22Rv1 (cell line): ENCODE results near the gene PRKCB.

ENCODE experiments used
- CTCF ChIP-seq: fragments of 450-650 bp; IDR thresholded peaks from 2 replicates; pipeline ENCODE4 v1.5.1; 2017; ENCODE audit warnings: mild to moderate bottlenecking
- ZFX ChIP-seq: fragments of 450-650 bp; IDR thresholded peaks from 2 replicates; pipeline ENCODE4 v1.6.1; 2017; ENCODE audit warnings: antibody characterized with exemption, borderline replicate concordance

- TF ChIP-seq CTCF, result no peak
- no peak for TF ChIP-seq ZFX
Observed at GRCh38 chr16:23829454-23829853, 6.3 kb upstream of the PRKCB start.
